GM13977 (cell line): Measurements from ENCODE around the gene RIPOR2.

Experiments used
- DNase-seq: peaks from one replicate; pipeline ENCODE4 v3.0.0; 2012; ENCODE audit warnings: low spot score
- in situ Hi-C: fragments of 300-500 bp; cut with MboI; formaldehyde crosslinking; loops from one replicate; pipeline ENCODE4 v1.12.0; 2022; ENCODE audit warnings: low sequenced_read_pairs, low pct_unique_long_range_greater_than_20kb, mixed read lengths, inconsistent platforms; ENCODE audit not compliant: unreplicated experiment
- TF ChIP-seq, protein P1 (sequence below): IDR thresholded peaks from 2 replicates; pipeline ENCODE4 v1.5.1; 2012; ENCODE audit warnings: mild to moderate bottlenecking, control low read depth; ENCODE audit not compliant: insufficient read depth; ENCODE audit errors: extremely low read depth, missing control alignments

Gene RIPOR2

DNA sequence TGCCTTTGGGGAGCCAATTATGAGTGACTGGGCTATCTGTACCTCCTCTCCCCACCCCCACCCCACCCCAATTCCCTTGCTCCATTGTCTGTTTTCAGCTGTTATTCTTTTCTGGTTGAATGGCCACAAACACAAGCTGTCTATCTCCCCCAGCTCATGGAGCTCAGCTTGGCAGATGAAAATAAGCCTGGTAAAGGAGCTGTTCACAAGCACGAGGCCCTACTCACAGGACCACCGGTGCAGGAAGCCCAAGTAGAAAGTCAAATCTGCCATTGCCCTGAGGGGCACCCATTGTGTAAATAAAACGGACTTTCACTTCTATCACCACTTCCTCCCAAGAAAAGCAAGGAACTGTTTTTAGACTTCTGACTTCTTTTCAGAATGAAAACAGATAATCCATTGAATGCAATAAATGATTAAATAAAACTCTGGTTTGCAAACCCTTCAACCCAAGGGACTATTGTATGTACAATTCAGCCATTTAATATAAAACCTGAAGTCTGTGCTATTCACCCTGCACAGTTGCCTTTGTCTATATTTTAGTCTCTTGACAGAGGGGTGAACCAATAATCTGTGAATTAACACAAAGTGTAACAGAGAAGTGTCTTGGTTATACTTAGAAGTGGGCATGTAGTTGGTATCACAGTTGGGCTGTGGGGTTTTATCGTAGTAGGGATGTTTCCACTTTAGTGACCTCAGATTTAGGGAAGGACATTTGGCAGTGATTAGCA is 27.7 kb downstream of the RIPOR2 start:
- TF ChIP-seq, protein P1, sequence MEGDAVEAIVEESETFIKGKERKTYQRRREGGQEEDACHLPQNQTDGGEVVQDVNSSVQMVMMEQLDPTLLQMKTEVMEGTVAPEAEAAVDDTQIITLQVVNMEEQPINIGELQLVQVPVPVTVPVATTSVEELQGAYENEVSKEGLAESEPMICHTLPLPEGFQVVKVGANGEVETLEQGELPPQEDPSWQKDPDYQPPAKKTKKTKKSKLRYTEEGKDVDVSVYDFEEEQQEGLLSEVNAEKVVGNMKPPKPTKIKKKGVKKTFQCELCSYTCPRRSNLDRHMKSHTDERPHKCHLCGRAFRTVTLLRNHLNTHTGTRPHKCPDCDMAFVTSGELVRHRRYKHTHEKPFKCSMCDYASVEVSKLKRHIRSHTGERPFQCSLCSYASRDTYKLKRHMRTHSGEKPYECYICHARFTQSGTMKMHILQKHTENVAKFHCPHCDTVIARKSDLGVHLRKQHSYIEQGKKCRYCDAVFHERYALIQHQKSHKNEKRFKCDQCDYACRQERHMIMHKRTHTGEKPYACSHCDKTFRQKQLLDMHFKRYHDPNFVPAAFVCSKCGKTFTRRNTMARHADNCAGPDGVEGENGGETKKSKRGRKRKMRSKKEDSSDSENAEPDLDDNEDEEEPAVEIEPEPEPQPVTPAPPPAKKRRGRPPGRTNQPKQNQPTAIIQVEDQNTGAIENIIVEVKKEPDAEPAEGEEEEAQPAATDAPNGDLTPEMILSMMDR: no peak
- in situ Hi-C loops: no loop called here
- DNase-seq: no peak

DNA sequence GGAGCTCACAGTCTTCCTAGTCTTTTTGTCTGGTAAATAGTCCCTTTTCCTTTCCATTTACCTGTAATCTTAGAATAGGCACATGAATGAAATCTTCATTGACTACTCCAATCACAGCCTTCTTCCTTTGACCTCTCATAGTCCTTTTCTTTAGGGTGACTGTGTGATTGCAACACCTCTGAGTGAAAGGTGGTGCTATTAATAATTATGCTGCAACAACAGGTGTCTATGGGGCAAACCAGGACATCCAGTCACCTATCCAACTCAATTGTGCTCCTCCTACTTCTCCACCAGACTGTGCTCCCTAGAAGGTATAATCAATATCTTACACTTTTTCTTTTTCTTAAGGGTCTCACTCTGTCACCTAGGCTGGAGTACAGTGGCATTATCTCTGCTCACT is 29.4 kb downstream of the RIPOR2 start:
- DNase-seq: no peak
- TF ChIP-seq, protein P1: no peak
- in situ Hi-C loops: no loop called here

DNA sequence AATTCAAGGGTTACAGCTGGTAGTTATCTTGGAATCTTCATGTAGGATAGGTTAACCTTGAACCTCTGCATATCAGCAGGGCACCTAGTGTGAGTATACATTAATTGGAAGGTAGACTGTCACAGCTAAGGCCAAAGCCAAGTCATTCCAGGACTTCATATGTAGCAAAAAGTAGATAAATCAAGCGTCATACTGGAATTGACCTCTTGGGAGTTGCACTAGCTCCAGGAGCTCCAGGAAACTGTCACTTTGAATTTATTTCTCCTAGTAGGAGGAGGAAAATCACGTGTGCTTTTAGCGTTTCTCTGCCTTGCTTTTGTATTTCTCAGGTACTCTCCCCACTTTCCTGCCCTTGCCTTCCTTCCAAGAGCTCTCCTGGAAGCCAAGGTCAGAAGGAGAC is 30.3 kb downstream of the RIPOR2 start:
- no peak for DNase-seq
- TF ChIP-seq, protein P1: no peak
- in situ Hi-C loops: no loop called here

DNA sequence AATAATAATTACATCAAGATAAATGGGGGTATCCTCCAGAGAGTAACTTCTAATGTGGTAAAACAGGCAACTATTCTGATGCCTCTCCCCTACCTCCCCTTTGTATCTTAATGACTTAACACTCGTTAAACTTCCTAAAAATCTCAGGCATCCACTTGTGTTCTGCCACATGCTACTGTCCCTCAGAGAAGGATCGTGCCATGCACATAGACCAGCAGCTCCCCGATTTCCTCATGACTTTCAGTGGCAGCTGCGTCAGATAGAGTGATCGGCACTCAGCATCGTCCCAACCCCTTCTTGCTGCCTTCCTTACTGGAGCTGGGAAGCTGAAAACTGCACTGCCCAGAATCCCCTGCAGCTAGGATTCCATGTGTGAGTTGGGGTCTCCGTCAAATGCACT is 32.1 kb downstream of the RIPOR2 start:
- in situ Hi-C loops: no loop called here
- TF ChIP-seq, protein P1: no peak
- DNase-seq: no peak

DNA sequence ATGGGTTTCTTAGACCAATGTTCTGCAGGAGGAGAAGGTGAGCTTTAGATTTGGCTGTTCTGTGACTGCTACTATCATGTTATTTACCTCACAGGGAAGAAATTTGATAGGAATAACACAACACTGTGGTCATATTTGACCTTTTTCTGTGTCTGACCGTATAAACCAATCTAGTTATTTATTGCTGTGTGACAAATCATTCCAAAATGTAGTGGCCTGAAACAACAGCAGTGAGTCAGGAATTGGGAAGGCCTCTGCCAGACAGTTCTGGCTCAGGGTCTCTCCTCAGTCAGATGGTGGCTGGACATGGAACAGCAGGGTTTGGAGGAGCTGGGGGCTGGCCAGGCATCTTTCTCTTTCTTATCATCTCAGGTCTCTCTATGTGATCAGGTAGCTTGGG is 33.0 kb downstream of the RIPOR2 start:
- no peak for DNase-seq
- in situ Hi-C loops: no loop called here
- TF ChIP-seq, protein P1: no peak

DNA sequence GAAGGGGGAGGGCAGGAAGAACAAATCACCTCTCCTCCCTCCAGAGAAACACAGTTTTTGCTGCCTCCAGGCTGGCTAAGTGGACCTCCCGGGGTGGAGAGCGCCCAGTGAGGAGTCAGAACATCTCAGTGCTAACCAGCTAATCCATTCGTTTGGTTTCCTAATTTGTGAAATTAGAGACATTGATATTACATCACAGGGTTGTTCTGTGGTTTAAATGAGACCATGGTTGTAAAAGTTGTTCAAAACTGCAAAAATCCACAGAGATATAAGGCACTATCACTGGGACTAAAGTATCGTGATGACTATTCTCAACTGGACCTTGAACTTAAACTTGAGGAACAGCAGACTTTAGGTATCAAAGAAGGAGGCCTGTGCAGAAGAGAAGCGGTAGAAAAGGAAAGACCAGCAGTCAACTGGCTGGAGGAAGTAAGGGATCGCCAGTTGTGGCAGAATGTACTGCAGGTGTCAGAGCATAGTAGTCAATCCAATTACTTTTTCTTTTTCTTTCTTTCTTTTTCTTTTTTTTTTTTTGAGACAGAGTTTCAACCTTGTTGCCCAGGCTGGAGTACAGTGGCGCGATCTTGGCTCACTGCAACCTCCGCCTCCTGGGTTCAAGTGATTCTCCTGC is 33.9 kb downstream of the RIPOR2 start:
- no peak for DNase-seq
- in situ Hi-C loops: no loop called here
- TF ChIP-seq, protein P1: no peak
